HG03520 (cell line): ENCODE results near the gene KLF6.

ENCODE experiments used
- ATAC-seq: cut with Tn5 transposase; IDR thresholded peaks from one replicate; pipeline ENCODE4 v1.9.1; 2021; ENCODE audit warnings: mild to moderate bottlenecking, moderate library complexity; ENCODE audit not compliant: unreplicated experiment

Gene KLF6

GRCh38 chr10:3790272-3790671 is 5.3 kb upstream of the KLF6 start:
- ATAC-seq = no peak

GRCh38 chr10:3789621-3790020 is 4.6 kb upstream of the KLF6 start:
- no peak for ATAC-seq

GRCh38 chr10:3787816-3788215 is 2.8 kb upstream of the KLF6 start:
- no peak for ATAC-seq

GRCh38 chr10:3787016-3787400 is 2.0 kb upstream of the KLF6 start:
- no peak for ATAC-seq

- no peak for ATAC-seq
Observed at GRCh38 chr10:3786295-3787015, 1.4 kb upstream of the KLF6 start.

GRCh38 chr10:3785851-3786271 is 852 bp upstream of the KLF6 start:
- no peak for ATAC-seq

- peak; percentile 68 for ATAC-seq
Observed at GRCh38 chr10:3785251-3785850, 342 bp upstream of the KLF6 start.

- ATAC-seq = no peak
Observed at GRCh38 chr10:3783682-3784432, 1.2 kb downstream of the KLF6 start.

GRCh38 chr10:3783316-3783681 is 1.7 kb downstream of the KLF6 start:
- peak; percentile 19 for ATAC-seq

GRCh38 chr10:3782451-3783315 is 2.3 kb downstream of the KLF6 start:
- no peak for ATAC-seq

GRCh38 chr10:3782146-3782450 is 2.9 kb downstream of the KLF6 start:
- ATAC-seq = no peak

GRCh38 chr10:3781468-3782145 is 3.4 kb downstream of the KLF6 start:
- ATAC-seq = no peak

GRCh38 chr10:3780771-3781467 is 4.1 kb downstream of the KLF6 start:
- ATAC-seq = no peak

- ATAC-seq = no peak
Observed at GRCh38 chr10:3780021-3780770, 4.8 kb downstream of the KLF6 start.

- no peak for ATAC-seq
Observed at GRCh38 chr10:3779158-3779741, 5.8 kb downstream of the KLF6 start.

- no peak for ATAC-seq
Observed at GRCh38 chr10:3778692-3779157, 6.3 kb downstream of the KLF6 start.

- ATAC-seq = no peak
Observed at GRCh38 chr10:3777981-3778691, 6.9 kb downstream of the KLF6 start.

- no peak for ATAC-seq
Observed at GRCh38 chr10:3776796-3777571, 8.0 kb downstream of the KLF6 start.
